Ovary (tissue), 9 donors: ENCODE results near the gene TTC33. TPM values are rescaled to one million over a fixed set of nuclear protein-coding genes. Genes with fewer than 3 reads are reported as not detected.
"Not testable (repeated sequence)": the region's sequence is repeated elsewhere in the genome, so short reads cannot be mapped to it uniquely, and the experiment has no call there.

Source experiments
- DNase-seq, 5 donors: peaks; one replicate each; pipeline ENCODE4 v3.0.0-alpha.2; 2019 to 2020
- H3K27ac ChIP-seq, 2 donors: fragments of 200-600 bp; one replicate each; pipeline versions ENCODE4 v1.5.1 to v1.8.0; 2019 to 2022
- H3K27me3 ChIP-seq: fragments of 200-600 bp; one replicate; pipeline ENCODE4 v1.8.0; 2022
- H3K36me3 ChIP-seq: fragments of 200-600 bp; sonication (generic); one replicate; pipeline ENCODE4 v1.5.1; 2019
- H3K4me1 ChIP-seq: one replicate; pipeline ENCODE4 v1.8.1; 2013; ENCODE audit warnings: mild to moderate bottlenecking, moderate library complexity; ENCODE audit not compliant: insufficient read depth
- H3K4me3 ChIP-seq: fragments of 200-600 bp; sonication (generic); one replicate; pipeline ENCODE4 v1.5.1; 2017
- H3K9me3 ChIP-seq, 2 donors: fragments of 200-600 bp in 1 of 2; sonication (generic) in 1 of 2; one replicate each; pipeline versions ENCODE4 v1.5.1 to v1.8.1; 2013 to 2019; ENCODE audit warnings: mild to moderate bottlenecking in 1 of 2, moderate library complexity in 1 of 2
- EP300 ChIP-seq: sonication (generic); formaldehyde crosslinking; IDR thresholded peaks from one replicate; pipeline ENCODE4 v1.6.1; 2017; ENCODE audit warnings: antibody characterized with exemption
- POLR2A ChIP-seq: fragments of 450-650 bp; IDR thresholded peaks from one replicate; pipeline ENCODE4 v1.6.1; 2017; ENCODE audit warnings: antibody characterized with exemption, mild to moderate bottlenecking, moderate library complexity
- WGBS, 3 donors: extraction: QIAGEN DNeasy Blood & Tissue Kit in 1 of 3; methylation state at CpG; one replicate each; pipeline versions ENCODE4 v1.1.5 to v1.1.7; 2013 to 2017; 5-methylcytosine and 5-hydroxymethylcytosine counted together
- intact Hi-C, 4 donors: fragments of 100-400 bp; cut with DNase I; formaldehyde crosslinking; loops; one replicate each; pipeline versions ENCODE4 v1.11.0 to v1.15.1; 2022 to 2023
- polyA plus RNA-seq, 2 donors: library from polyadenylated mRNA; stranded (reverse); fragments of 200-250 nt in 1 of 2; fragments of 350-450 nt in 1 of 2; fragmentation: Illumina TruSeq in 1 of 2; extraction: RNeasy Lipid Tissue Mini Kit (QIAGEN cat#74804) in 1 of 2; gene quantifications; one replicate each; pipeline ENCODE4 v1.2.3, GENCODE V29; 2013 to 2014
- total RNA-seq, 7 donors: library from RNA; depleted of rRNA in 2 of 7; stranded (reverse); fragments of >200 nt in 2 of 7; fragmentation: NEBNext Ultra II Directional in 3 of 7; extraction: Animal tissue kit (Norgen Biotek cat#: 25700) in 3 of 7; gene quantifications; one replicate each; pipeline versions ENCODE4 v1.1.0 to v1.2.4, GENCODE V29; 2016 to 2023
- TF ChIP-seq, protein P1 (sequence below), 3 donors: fragments of 450-650 bp in 2 of 3; fragments of 200-600 bp in 1 of 3; IDR thresholded peaks; one replicate each; pipeline versions ENCODE4 v1.5.1 to v1.8.0; 2016 to 2022; ENCODE audit warnings: antibody characterized with exemption in 3 of 3, mild to moderate bottlenecking in 1 of 3
- donor health status: DM: no; HTN: no; CAD: no; lungs with moderate emphysema.
- donor health status: DM: no; HTN: no; CAD: no.
- donor health status: Bipolar disorder and iron deficiency.
- donor health status: DM: yes; HTN: yes; CAD: no.
- donor health status: DM: no; HTN: no; CAD: no.
- donor health status: DM: yes; HTN: yes; CAD: no.

The TTC33 gene
- total and polyA plus RNA-seq, 9 donors, result 10.6 to 26.0 (median 18.8) TPM

GRCh38 chr5:40791715-40792139 is 36.0 kb upstream of the TTC33 start:
- Histone ChIP-seq H3K27me3 (no peaks in the 10 kb centered on the region), H3K9me3 (no peaks in the 10 kb centered on the region), H3K27ac (no peak overlapping the region), H3K4me3 (no peak overlapping the region), H3K36me3 (no peaks in the 10 kb centered on the region), H3K4me1 (peaks cover 6% of the 10 kb centered on the region)
- DNase-seq, result no peak
- intact Hi-C loops, result no loop called here
- 51 to 57% (median 54%) methylated on average over 3 of the region's 3 CpGs for WGBS, 3 donors
- TF ChIP-seq EP300 (no peak), POLR2A (no peak)
- TF ChIP-seq, protein P1, sequence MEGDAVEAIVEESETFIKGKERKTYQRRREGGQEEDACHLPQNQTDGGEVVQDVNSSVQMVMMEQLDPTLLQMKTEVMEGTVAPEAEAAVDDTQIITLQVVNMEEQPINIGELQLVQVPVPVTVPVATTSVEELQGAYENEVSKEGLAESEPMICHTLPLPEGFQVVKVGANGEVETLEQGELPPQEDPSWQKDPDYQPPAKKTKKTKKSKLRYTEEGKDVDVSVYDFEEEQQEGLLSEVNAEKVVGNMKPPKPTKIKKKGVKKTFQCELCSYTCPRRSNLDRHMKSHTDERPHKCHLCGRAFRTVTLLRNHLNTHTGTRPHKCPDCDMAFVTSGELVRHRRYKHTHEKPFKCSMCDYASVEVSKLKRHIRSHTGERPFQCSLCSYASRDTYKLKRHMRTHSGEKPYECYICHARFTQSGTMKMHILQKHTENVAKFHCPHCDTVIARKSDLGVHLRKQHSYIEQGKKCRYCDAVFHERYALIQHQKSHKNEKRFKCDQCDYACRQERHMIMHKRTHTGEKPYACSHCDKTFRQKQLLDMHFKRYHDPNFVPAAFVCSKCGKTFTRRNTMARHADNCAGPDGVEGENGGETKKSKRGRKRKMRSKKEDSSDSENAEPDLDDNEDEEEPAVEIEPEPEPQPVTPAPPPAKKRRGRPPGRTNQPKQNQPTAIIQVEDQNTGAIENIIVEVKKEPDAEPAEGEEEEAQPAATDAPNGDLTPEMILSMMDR (IDR thresholded peaks at IDR 0.05), result no peak

DNA sequence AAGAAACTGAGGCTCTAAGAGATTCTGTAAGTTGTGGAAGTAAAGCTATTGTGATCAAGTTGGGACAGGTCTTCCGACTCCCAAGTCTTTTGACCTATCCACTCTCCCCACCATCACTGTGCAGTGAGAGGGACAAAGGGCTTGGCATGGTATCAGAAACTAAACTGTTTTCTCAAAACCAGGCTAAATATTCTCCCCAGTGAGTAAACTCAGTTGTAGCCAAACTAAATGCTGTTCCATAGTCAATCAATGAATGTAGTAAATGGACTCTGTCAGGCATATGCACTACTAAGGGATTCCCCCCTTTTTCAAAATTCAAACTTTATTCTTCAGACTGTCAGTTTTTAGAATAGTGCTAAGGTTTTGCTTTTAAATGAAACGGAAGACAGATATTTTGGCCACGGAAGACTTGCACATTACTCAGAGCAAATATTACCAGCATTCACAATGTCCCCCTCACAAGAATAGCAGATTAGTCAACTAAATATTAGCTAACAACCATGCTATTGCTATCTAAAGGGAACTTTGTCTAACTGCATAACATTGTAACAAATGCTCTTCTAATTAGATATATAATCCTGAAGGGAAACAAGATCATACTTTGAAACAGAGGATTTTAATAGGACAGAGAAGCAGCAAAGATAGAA is 35.3 kb upstream of the TTC33 start:
- Histone ChIP-seq H3K36me3 (no peaks in the 10 kb centered on the region), H3K4me3 (no peak overlapping the region), H3K9me3 (no peaks in the 10 kb centered on the region), H3K27ac (no peak overlapping the region), H3K4me1 (peaks cover 6% of the 10 kb centered on the region), H3K27me3 (no peaks in the 10 kb centered on the region)
- no peak for DNase-seq
- intact Hi-C loops, result no loop called here
- TF ChIP-seq POLR2A (no peak), EP300 (no peak)
- TF ChIP-seq, protein P1 (IDR thresholded peaks at IDR 0.05), result no peak
- 49 to 51% (median 50%) methylated on average over 3 of the region's 3 CpGs for WGBS, 3 donors

GRCh38 chr5:40788941-40789340 is 33.2 kb upstream of the TTC33 start:
- DNase-seq, intact Hi-C loops, H3K4me1 ChIP-seq, H3K27ac ChIP-seq, H3K27me3 ChIP-seq, H3K9me3 ChIP-seq, H3K36me3 ChIP-seq, H3K4me3 ChIP-seq: not testable (repeated sequence)
- WGBS, 3 donors, result 95 to 100% (median 98%) methylated on average over 5 of the region's 5 CpGs

DNA sequence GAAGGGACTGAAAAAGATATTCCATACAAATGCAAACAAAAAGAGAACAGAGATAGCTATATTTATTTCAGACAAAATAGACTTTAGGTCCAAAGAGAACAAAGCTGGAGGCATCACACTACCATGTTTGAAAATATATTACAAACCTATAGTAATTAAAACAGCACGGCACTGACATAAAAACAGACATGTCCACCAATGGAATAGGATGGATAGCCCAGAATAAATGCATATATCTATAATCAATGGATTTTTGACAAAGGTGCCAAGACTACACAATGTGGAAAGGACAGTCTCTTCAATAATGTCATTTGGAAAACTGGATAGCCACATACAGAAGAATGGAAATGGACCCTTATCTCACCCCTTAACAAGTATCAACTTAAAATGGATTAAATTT is 32.2 kb upstream of the TTC33 start:
- 90 to 100% (median 99%) methylated on average over 1 of the region's 1 CpG for WGBS, 3 donors
- TF ChIP-seq POLR2A (no peak), EP300 (no peak)
- TF ChIP-seq, protein P1 (IDR thresholded peaks at IDR 0.05), result no peak
- Histone ChIP-seq H3K9me3 (no peaks in the 10 kb centered on the region), H3K27ac (no peak overlapping the region), H3K4me3 (no peak overlapping the region), H3K4me1 (peaks cover 3% of the 10 kb centered on the region), H3K36me3 (no peaks in the 10 kb centered on the region), H3K27me3 (no peaks in the 10 kb centered on the region)
- intact Hi-C loops, result no loop called here
- DNase-seq, result no peak

DNA sequence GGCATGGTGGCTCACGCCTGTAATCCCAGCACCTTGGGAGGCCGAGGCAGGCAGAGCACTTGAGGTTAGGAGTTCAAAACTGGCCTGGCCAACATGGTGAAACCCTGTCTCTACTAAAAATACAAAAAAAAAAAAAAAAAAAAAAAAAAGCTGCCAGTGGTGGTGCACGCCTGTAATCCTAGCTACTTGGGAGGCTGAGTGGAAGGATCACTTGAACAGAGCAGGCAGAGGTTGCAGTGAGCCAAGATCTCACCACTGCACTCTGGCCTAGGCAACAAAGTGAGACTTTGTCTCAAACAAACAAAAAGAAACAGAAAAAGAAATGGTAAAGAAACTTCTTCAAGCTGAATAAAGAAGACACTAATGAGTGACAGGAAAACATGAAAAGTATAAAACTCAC is 30.9 kb upstream of the TTC33 start:
- H3K27ac ChIP-seq, H3K4me3 ChIP-seq, intact Hi-C loops, H3K9me3 ChIP-seq, DNase-seq, H3K4me1 ChIP-seq, H3K27me3 ChIP-seq, H3K36me3 ChIP-seq: not testable (repeated sequence)
- 98 to 100% (median 99%) methylated on average over 3 of the region's 3 CpGs for WGBS, 3 donors
